CD14-positive monocyte (primary cell): ENCODE measurements around the gene NLGN1. TPM values are rescaled to one million over a fixed set of nuclear protein-coding genes. Genes with fewer than 3 reads are reported as not detected.

Experiments used
- DNase-seq, 3 donors: peaks; one replicate each; pipeline ENCODE4 v3.0.0-alpha.2; 2011 to 2022
- H2AFZ ChIP-seq: 2 replicates; pipeline ENCODE4 v1.6.0; 2012; ENCODE audit warnings: mild to moderate bottlenecking, low read depth, low read length, inconsistent platforms; ENCODE audit not compliant: insufficient read depth, poor library complexity, severe bottlenecking
- H3K27ac ChIP-seq, 2 donors: 1 replicate in 1 of 2; 2 replicates in 1 of 2; pipeline ENCODE4 v1.5.1; 2012 to 2013; ENCODE audit warnings: low read length in 2 of 2, control low read depth in 1 of 2, inconsistent platforms in 1 of 2, low read depth in 1 of 2, mild to moderate bottlenecking in 1 of 2
- H3K27me3 ChIP-seq, 2 donors: one replicate each; pipeline versions ENCODE4 v1.6.0 to v1.6.1; 2011 to 2013; ENCODE audit warnings: low read length in 2 of 2; ENCODE audit not compliant: control insufficient read depth in 2 of 2, insufficient read depth in 2 of 2
- H3K36me3 ChIP-seq, 2 donors: replicated peaks in 1 of 2; 1 replicate in 1 of 2; 2 replicates in 1 of 2; pipeline versions ENCODE4 v1.5.1 to v1.6.1; 2012 to 2013; ENCODE audit warnings: low read length in 2 of 2, control low read depth in 1 of 2, inconsistent platforms in 1 of 2, mild to moderate bottlenecking in 1 of 2; ENCODE audit not compliant: insufficient read depth in 2 of 2, control insufficient read depth in 1 of 2
- H3K4me1 ChIP-seq, 2 donors: 1 replicate in 1 of 2; 2 replicates in 1 of 2; pipeline versions ENCODE4 v1.5.1 to v1.6.1; 2012 to 2013; ENCODE audit warnings: low read length in 2 of 2, control low read depth in 1 of 2, inconsistent platforms in 1 of 2, mild to moderate bottlenecking in 1 of 2, moderate library complexity in 1 of 2; ENCODE audit not compliant: insufficient read depth in 2 of 2, control insufficient read depth in 1 of 2
- H3K4me2 ChIP-seq: replicated peaks from 2 replicates; pipeline ENCODE3; 2012; ENCODE audit warnings: low read length, moderate library complexity, mild to moderate bottlenecking; ENCODE audit not compliant: poor library complexity, severe bottlenecking; ENCODE audit errors: extremely low read depth
- H3K4me3 ChIP-seq, 3 experiments: fragments of 200-600 bp in 1 of 3; sonication (generic) in 1 of 3; replicated peaks in 1 of 3; 1 replicate in 2 of 3; 2 replicates in 1 of 3; pipeline ENCODE4 v1.5.1; 2011 to 2013; ENCODE audit warnings: low read length in 3 of 3, mild to moderate bottlenecking in 3 of 3, control low read depth in 2 of 3, low read depth in 2 of 3, inconsistent platforms in 1 of 3, moderate library complexity in 1 of 3
- H3K79me2 ChIP-seq: 2 replicates; pipeline ENCODE4 v1.6.0; 2012; ENCODE audit warnings: mild to moderate bottlenecking, control low read depth, inconsistent platforms, low read length, moderate library complexity; ENCODE audit not compliant: insufficient read depth
- H3K9ac ChIP-seq: 2 replicates; pipeline ENCODE4 v1.6.0; 2017; ENCODE audit warnings: low read length, mild to moderate bottlenecking; ENCODE audit not compliant: insufficient read depth, poor library complexity, severe bottlenecking
- H3K9me3 ChIP-seq, 2 donors: replicated peaks in 1 of 2; 1 replicate in 1 of 2; 2 replicates in 1 of 2; pipeline versions ENCODE4 v1.5.1 to v1.6.1; 2012 to 2013; ENCODE audit warnings: low read length in 2 of 2, control low read depth in 1 of 2; ENCODE audit not compliant: control insufficient read depth in 1 of 2, insufficient read depth in 1 of 2
- H4K20me1 ChIP-seq: 2 replicates; pipeline ENCODE4 v1.6.0; 2012; ENCODE audit warnings: mild to moderate bottlenecking, low read length, control low read depth, moderate library complexity; ENCODE audit not compliant: insufficient read depth
- H3K27ac Mint-ChIP-seq, 7 donors: one replicate each; pipeline ENCODE4 v1.8.0; 2020; ENCODE audit warnings: mild to moderate bottlenecking in 7 of 7, mixed read lengths in 7 of 7, moderate library complexity in 6 of 7, inconsistent platforms in 2 of 7
- H3K27me3 Mint-ChIP-seq, 3 donors: one replicate each; pipeline ENCODE4 v1.8.0; 2021 to 2022; ENCODE audit warnings: low read depth in 3 of 3, mild to moderate bottlenecking in 3 of 3, mixed read lengths in 3 of 3, moderate library complexity in 3 of 3, inconsistent platforms in 1 of 3
- H3K36me3 Mint-ChIP-seq, 2 donors: one replicate each; pipeline ENCODE4 v1.8.0; 2020; ENCODE audit warnings: mixed read lengths in 2 of 2, inconsistent platforms in 1 of 2, mild to moderate bottlenecking in 1 of 2
- H3K4me1 Mint-ChIP-seq: one replicate; pipeline ENCODE4 v1.8.0; 2020; ENCODE audit warnings: mild to moderate bottlenecking, mixed read lengths
- H3K4me3 Mint-ChIP-seq, 2 donors: one replicate each; pipeline ENCODE4 v1.8.0; 2020; ENCODE audit warnings: mild to moderate bottlenecking in 2 of 2, mixed read lengths in 2 of 2, moderate library complexity in 1 of 2
- H3K9me3 Mint-ChIP-seq, 7 donors: one replicate each; pipeline ENCODE4 v1.8.0; 2020 to 2022; ENCODE audit warnings: mixed read lengths in 7 of 7, mild to moderate bottlenecking in 6 of 7, moderate library complexity in 6 of 7, inconsistent platforms in 2 of 7
- WGBS: methylation state at CpG from one replicate; pipeline ENCODE4 v1.1.5; 2013; ENCODE audit warnings: missing lambda C conversion rate; ENCODE audit not compliant: insufficient coverage; 5-methylcytosine and 5-hydroxymethylcytosine counted together
- intact Hi-C, 2 donors: fragments of 100-400 bp; cut with micrococcal nuclease; formaldehyde crosslinking; loops; one replicate each; pipeline versions ENCODE4 v1.15.0 to v1.15.1; 2023
- polyA plus RNA-seq, 3 donors: library from polyadenylated mRNA; depleted of rRNA in 1 of 3; unstranded in 2 of 3; stranded (reverse) in 1 of 3; fragments of 300-500 nt in 2 of 3; fragments of >200 nt in 1 of 3; fragmentation: Illumina TruSeq in 2 of 3; gene quantifications; 1 replicate in 2 of 3; 2 replicates in 1 of 3; pipeline ENCODE4 v1.2.3, GENCODE V29; 2012 to 2021
- TF ChIP-seq, protein P1 (sequence below): fragments of 200-600 bp; IDR thresholded peaks from one replicate; pipeline ENCODE4 v1.8.0; 2022; ENCODE audit warnings: antibody characterized with exemption, mild to moderate bottlenecking

Gene NLGN1
- polyA plus RNA-seq, 3 donors, result not detected

DNA sequence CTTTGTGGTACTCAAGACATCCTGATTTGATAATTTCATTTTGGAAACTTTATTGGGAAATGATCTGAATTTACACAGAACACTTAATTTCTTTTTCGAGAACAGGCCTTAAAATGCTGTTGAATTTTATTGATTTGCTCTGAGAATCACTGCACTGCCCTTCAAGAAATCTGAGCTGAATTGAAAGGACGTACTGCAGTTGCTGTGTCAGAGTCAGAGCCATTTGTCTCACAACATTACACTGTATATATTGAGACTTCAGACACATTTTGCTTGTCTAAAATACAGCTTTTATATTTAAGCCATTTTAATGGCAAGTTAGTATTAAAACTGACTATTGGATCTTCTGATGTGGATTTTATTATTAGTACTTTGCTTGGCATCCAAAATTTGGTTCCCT is 504.1 kb downstream of the NLGN1 start:
- H3K27me3 ChIP-seq, result no peaks in the 10 kb centered on the region
- H3K9ac ChIP-seq, result no peak overlapping the region
- Mint-ChIP-seq H3K36me3 (no peaks in the 10 kb centered on the region), H3K4me3 (no peak overlapping the region), H3K4me1 (no peaks in the 10 kb centered on the region), H3K9me3 (peaks cover 0 to 6% (median 0%) of the 10 kb centered on the region in 7 donors), H3K27ac (no peak overlapping the region), H3K27me3 (peaks cover 0 to 1% (median 0%) of the 10 kb centered on the region in 3 donors)
- H2AFZ ChIP-seq, result no peak overlapping the region
- no peak for DNase-seq
- WGBS, result no CpG with 5 or more reads among the region's 2 CpGs
- H3K79me2 ChIP-seq, result no peaks in the 10 kb centered on the region
- no peaks in the 10 kb centered on the region for H4K20me1 ChIP-seq
- no peak overlapping the region for H3K27ac ChIP-seq
- H3K4me3 ChIP-seq, result no peak overlapping the region
- H3K36me3 ChIP-seq, result no peaks in the 10 kb centered on the region
- no peaks in the 10 kb centered on the region for H3K9me3 ChIP-seq
- intact Hi-C loops, result no loop called here
- no peaks in the 10 kb centered on the region for H3K4me1 ChIP-seq
- TF ChIP-seq, protein P1, sequence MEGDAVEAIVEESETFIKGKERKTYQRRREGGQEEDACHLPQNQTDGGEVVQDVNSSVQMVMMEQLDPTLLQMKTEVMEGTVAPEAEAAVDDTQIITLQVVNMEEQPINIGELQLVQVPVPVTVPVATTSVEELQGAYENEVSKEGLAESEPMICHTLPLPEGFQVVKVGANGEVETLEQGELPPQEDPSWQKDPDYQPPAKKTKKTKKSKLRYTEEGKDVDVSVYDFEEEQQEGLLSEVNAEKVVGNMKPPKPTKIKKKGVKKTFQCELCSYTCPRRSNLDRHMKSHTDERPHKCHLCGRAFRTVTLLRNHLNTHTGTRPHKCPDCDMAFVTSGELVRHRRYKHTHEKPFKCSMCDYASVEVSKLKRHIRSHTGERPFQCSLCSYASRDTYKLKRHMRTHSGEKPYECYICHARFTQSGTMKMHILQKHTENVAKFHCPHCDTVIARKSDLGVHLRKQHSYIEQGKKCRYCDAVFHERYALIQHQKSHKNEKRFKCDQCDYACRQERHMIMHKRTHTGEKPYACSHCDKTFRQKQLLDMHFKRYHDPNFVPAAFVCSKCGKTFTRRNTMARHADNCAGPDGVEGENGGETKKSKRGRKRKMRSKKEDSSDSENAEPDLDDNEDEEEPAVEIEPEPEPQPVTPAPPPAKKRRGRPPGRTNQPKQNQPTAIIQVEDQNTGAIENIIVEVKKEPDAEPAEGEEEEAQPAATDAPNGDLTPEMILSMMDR, result no peak
- no peak overlapping the region for H3K4me2 ChIP-seq

GRCh38 chr3:173902401-173902800 is 504.9 kb downstream of the NLGN1 start:
- Histone ChIP-seq H3K36me3 (no peaks in the 10 kb centered on the region), H3K79me2 (no peaks in the 10 kb centered on the region), H4K20me1 (no peaks in the 10 kb centered on the region), H3K27ac (no peak overlapping the region), H2AFZ (no peak overlapping the region), H3K9me3 (no peaks in the 10 kb centered on the region), H3K27me3 (no peaks in the 10 kb centered on the region), H3K9ac (no peak overlapping the region), H3K4me3 (no peak overlapping the region), H3K4me2 (no peak overlapping the region), H3K4me1 (no peaks in the 10 kb centered on the region)
- TF ChIP-seq, protein P1, result no peak
- no peak for DNase-seq
- H3K27me3 Mint-ChIP-seq, result peaks cover 0 to 1% (median 0%) of the 10 kb centered on the region in 3 donors
- intact Hi-C loops, result no loop called here
- H3K36me3 Mint-ChIP-seq, result no peaks in the 10 kb centered on the region
- H3K4me1 Mint-ChIP-seq, result no peaks in the 10 kb centered on the region
- whole genome bisulfite sequencing, result no CpG with 5 or more reads among the region's 1 CpG
- H3K4me3 Mint-ChIP-seq, result no peak overlapping the region
- no peak overlapping the region for H3K27ac Mint-ChIP-seq
- H3K9me3 Mint-ChIP-seq, result peaks cover 0 to 6% (median 0%) of the 10 kb centered on the region in 7 donors
